Astrocyte of the cerebellum (primary cell): ENCODE results near the gene KIF12.
A peak's percentile ranks its signal among the peaks of the same experiment; 100 is the strongest.

Experiments
- DNase-seq: peaks from one replicate; pipeline ENCODE4 v3.0.0-alpha.2; 2011; ENCODE audit warnings: low read depth
- H3K4me3 ChIP-seq: 2 replicates; pipeline ENCODE4 v1.5.1; 2011; ENCODE audit warnings: mild to moderate bottlenecking, low read depth, low read length, moderate library complexity
- in situ Hi-C: cut with HindIII; loops from 2 replicates; pipeline ENCODE4 v1.10.0; 2017; ENCODE audit warnings: low sequenced_read_pairs
- TF ChIP-seq, protein P1 (sequence below): IDR thresholded peaks from 2 replicates; pipeline ENCODE4 v1.5.1; 2012; ENCODE audit warnings: low read length, low read depth, moderate library complexity, mild to moderate bottlenecking; ENCODE audit errors: missing control alignments

KIF12 gene

DNA sequence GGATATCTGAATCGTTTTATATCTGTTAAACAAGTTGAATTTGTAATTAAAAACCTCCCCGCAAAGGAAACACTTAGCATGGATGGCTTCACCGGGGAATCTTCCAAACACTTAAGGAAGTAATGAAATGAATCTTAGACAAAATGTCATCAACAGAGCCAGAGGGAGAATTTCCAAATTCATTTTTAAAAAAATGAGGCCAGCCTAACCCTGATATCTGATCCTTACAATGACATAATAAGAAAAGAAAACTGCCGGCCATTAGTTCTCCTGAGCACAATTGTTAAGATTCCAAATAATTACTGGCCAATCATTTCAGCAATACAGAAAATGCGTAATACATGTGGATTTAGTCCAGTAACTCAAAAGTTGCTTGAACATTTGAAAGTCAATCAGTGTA, 6.1 kb upstream of the KIF12 start:
- no peak for DNase-seq
- TF ChIP-seq, protein P1, sequence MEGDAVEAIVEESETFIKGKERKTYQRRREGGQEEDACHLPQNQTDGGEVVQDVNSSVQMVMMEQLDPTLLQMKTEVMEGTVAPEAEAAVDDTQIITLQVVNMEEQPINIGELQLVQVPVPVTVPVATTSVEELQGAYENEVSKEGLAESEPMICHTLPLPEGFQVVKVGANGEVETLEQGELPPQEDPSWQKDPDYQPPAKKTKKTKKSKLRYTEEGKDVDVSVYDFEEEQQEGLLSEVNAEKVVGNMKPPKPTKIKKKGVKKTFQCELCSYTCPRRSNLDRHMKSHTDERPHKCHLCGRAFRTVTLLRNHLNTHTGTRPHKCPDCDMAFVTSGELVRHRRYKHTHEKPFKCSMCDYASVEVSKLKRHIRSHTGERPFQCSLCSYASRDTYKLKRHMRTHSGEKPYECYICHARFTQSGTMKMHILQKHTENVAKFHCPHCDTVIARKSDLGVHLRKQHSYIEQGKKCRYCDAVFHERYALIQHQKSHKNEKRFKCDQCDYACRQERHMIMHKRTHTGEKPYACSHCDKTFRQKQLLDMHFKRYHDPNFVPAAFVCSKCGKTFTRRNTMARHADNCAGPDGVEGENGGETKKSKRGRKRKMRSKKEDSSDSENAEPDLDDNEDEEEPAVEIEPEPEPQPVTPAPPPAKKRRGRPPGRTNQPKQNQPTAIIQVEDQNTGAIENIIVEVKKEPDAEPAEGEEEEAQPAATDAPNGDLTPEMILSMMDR, result no peak
- no peak overlapping the region for H3K4me3 ChIP-seq
- in situ Hi-C loops, result loop anchor here (5.0 kb wide), 2 partner anchors 47 to 172 kb away; no protein-coding TSS in a partner anchor

DNA sequence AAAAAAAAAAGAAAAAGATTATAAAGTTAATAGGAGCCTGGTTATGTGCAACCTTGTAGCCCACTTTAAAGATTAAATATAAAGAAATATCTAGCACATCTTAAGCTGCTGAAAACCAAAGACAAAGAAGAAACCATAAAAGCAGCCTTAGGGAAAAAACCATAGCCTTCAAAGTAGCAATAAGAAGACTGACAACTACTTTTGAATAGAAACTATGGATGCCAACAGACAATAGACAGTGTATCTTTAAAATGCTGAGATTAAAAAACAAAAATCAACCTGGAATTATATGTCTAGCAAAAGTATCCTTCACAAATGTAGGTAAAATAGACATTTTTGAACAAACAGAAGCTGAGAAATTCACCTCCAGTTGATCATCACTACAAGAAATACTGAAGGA, 3.4 kb upstream of the KIF12 start:
- H3K4me3 ChIP-seq, result no peak overlapping the region
- in situ Hi-C loops, result no loop called here
- no peak for DNase-seq
- TF ChIP-seq, protein P1, result no peak

DNA sequence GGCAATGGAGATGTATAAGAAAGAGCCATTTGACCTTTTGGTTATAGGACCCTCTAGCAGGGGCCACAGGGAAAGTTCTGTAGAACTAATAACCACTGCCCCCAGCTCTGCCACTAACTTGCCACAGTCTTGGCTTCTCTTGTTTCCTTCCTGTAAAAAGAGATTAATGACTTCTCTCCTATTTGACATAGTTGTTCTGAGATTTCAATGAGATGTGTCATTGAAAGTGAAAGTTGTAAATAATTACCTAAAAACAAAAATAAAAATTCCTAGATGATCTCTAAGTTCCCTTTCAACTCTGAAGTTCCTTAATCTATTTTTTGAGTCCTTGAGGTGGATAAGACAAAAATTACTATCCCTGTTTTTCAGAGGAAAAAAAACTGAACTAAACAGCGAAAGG, 1.4 kb upstream of the KIF12 start:
- DNase-seq, result no peak

DNA sequence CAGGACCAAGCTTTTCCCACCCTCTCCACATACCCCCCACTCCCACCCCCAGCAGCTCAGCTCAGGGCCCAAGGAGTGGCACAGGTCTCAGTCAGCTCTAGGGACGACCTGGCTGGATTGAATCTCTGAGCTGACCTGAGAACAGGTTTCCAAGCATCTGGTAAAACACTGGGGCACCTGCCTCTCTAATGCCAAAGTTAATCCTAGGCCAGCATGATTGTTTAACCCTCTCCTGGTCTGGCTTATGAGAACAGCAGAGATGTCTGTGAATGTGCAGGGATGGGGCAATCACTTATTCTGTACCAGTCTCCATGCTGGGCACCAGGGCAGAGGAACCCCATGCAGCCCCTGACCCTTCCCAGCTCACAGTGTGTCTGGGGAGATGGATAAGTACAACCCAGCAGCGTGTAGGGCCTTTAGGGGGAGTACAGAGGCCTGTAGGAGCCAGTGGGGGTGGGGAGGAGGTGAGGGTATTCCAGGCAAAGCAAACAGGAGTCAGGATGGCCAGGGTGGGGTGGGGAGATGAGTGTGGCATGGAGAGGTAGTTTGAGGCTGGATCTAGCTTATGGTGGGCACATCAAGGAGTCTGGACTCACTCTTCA, 678 bp upstream of the KIF12 start:
- TF ChIP-seq, protein P1, result no peak
- no peak overlapping the region for H3K4me3 ChIP-seq
- in situ Hi-C loops, result loop anchor here (5.0 kb wide), 1 partner anchor 93 kb away; no protein-coding TSS in a partner anchor
- DNase-seq, result no peak

More for the DNA sequence above, 1.4 kb upstream of the KIF12 start:
- in situ Hi-C loops, result no loop called here
- no peak overlapping the region for H3K4me3 ChIP-seq
- TF ChIP-seq, protein P1, result no peak

DNA sequence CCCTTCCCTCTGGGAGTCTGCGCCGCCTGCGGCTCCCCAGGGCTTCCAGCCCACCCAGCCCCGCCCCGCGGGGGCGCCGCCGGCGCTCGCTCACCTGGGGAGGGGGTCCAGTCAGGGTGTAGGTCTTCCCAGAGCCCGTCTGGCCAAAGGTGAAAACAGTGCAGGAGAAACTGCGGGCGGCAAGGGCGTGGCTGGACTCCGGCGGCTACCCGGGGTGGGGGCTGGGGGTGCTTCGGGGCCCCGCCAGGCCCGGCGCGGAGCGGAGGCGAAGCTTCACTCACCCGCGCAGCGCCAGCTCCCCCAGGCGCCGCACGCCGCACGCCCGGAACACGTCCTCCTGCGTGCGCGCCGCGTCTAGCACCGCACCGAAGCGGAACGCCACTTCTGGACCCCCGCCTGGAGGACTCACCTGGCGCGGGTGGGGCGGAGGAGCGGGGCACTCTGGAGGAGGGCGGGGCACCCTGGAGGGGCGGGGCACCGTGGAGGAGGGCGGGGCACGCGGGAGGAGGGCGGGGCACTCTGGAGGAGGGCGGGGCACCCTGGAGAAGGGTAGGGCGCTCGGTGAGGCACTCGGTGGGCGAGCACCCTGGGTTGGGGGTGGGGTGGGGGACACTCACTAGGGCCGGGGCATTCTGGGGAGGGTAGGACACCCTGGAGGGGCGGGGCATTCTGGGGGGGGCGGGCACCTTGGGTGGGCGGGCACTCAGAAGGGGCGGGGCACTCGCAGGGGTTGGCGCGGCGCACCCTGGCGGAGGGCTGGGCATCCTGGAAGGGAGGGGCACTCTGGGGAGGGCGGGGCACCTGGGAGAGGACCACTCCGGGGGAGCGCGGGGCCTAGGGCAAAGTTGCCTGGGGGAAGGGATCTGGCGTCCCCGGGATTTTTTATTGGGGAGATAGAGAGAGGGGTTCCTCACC, 814 bp downstream of the KIF12 start:
- no peak for DNase-seq
- TF ChIP-seq, protein P1, result no peak
- in situ Hi-C loops, result loop anchor here (5.0 kb wide), 1 partner anchor 94 kb away; no protein-coding TSS in a partner anchor
- peak overlapping the region; percentile 38 for H3K4me3 ChIP-seq

DNA sequence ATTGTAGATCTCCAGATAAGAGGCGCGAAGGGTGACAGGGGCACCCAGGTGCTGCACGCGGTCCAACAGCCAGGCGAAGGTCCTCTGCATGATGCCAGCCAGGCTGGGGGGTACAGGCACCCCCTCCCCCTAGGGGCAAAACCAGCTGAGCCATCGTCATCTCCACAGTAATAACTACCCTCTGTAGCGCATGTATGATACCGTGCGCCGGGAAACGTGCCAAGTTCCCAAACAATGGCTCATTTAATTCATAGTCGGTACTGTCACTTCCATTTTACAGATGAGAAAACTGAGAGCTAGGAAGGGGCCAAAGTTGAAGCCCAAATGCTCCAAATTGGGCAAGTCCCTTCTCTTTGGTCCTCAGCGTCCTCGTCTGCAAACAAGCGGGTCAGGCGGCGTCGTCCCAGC, 1.5 kb downstream of the KIF12 start:
- in situ Hi-C loops, result loop anchor here (5.0 kb wide), 1 partner anchor 95 kb away; no protein-coding TSS in a partner anchor
- TF ChIP-seq, protein P1, result no peak
- H3K4me3 ChIP-seq, result peak overlapping the region; percentile 38
- no peak for DNase-seq
